HG02763 (cell line): Measurements from ENCODE around the gene SIX2.
"Not testable (repeated sequence)": the region's sequence is repeated elsewhere in the genome, so short reads cannot be mapped to it uniquely, and the experiment has no call there.

Experiments used
- ATAC-seq: cut with Tn5 transposase; IDR thresholded peaks from one replicate; pipeline ENCODE4 v1.9.1; 2021; ENCODE audit warnings: mild to moderate bottlenecking, moderate library complexity; ENCODE audit not compliant: unreplicated experiment

SIX2 gene

DNA sequence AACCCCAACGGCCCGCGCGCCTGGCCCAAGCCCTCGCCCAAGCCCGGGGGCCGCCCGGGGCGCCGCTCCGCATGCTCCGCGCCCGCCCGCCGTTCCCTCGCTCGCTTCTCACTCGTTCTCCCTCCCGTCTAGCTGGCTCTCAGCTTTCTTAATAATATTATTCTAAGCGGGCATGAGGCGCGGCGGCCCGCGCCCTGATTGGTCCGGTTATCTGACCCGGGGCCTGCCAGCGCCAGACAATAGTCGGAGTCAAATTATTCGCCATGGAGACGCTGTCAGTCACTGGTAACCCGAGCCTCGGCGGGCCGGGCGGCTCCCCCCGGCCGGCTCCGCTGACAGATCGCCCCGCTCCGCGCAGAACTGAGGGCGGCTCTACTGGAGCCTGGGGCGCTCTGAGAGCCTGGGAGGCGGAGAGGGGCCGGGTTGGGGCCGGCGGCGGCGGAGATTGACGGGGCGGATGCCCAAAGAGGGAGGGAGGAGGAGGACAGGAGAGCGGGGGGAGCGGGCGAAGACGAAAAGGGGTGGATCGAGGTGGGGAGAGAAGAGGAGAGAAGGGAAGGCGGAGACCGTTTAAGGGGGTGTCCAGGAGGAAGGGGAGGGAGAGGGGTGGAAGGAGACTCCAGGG lies at the start of gene SIX2:
TSS of gene SIX2 (minus strand) at position 150 of the 625 bp plus-strand sequence. CDS start 342 bp downstream, outside the sequence.
- no peak for ATAC-seq

DNA sequence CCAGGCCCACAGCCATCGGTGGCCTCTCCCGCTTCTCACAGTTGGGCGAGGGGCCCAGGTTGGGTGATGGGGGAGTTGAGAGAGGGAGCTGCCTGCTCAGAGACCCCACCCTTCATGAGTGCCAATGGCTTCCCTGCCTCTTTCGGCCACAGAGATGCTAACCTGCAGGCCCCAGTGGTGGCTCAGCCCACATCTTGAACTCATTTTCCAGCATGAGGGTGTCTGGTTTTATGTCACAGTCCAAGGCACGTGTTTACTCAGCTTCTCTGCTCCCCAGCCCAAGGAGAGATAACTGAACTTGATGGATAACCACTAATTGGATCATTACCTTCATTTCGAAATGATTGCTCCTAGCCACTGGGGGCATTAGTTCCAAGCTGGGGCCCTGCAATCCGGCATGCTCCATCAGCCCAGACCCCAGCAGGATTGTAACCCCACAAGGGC lies 45.9 kb upstream of the SIX2 start:
- ATAC-seq, result no peak

DNA sequence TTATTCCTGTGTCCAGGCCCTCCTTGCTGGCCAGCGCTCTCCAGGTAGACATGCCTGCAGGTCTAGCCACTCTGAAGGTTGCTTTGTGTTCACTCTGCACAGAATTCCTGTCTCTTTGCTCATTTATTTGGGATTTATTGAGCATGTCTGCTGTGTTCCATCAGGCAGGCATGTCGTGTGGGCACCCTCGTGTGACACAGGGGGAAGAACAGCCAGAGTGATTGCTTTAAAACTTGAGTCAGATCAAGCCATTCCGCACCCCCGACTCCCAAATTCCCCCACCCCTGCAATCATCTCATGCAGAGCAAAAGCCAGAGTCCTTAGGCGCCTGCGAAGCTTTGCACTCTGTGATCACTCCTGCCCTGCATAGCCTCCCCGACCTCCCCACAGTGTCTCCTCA lies 44.7 kb upstream of the SIX2 start:
- no peak for ATAC-seq

DNA sequence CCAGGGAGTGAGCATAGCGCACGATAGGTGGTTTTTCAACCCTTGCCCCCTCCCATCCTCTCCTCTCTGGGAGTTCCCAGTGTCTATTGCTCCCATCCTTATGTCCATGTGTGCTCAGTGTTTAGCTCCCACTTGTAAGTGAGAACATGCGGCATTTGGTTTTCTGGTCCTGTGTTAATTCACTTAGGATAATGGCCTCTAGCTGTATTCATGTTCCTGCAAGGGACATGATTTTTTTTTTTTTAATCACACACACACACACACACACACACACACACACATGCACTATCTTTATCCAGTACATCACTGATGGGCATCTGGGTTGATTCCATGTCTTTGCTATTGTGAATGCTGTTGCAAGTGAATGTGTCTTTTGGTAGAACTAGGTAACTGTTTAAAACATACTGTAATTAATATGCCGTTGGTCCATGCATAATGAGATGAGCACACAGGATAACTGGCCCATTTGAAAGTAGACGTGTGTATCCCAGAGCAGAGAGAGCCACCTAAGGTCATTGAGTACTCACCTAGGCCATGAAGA lies 43.2 kb upstream of the SIX2 start:
- ATAC-seq, result no peak

DNA sequence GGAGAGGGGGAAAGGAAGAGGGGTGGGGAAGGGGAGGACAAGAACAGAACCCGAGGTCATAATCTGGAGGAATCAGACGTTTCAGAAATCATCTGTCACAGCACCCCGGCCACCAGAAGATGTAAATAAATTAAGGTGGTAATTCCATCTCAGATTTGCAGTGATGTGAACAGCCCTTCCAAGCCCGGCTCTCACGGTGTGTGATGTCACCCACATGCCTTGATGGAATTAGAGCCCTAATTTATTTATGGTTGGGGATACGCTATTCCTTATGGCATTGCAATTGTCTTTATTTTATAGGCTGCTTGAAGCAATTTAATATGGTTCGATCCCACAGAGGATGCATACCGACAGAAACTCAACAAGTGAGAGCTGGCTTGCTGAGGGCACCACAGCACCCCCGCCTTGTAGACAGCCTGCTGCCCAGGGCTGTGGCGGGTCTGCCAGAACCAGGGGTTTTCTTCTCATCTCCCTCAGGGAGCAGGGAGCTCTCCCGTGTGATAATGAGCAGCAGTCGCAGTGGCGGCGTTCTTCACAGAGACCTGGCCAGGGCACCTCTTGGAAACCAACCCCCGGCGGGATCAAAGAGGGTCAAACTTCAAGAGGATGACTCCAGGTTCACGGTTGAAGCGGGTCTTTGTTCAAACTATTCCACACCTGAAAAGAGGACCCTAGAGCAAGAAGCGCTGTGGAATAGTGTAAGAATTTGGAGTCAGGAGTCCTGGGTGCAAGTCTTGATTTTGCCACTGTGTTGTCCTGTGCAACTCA lies 40.5 kb upstream of the SIX2 start:
- no peak for ATAC-seq

DNA sequence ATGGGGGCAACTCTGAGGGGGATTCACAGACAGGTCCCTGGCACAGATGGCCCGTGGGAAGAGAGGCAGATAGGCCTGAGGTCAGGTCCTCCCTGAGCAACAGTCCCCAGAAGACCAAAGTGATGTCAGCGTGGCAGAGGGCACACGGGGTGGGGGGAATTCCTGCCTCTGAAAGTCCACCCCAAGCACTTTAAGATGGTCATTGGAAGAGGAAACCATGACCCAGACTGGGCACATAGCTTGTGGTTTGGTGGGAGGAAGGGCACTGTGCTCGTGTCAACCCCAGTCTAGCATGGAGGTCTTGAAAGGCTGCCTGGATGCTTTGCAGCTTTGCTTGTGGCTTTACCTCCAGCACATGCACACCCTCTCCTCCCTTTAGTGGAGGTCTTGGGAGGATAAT lies 38.0 kb upstream of the SIX2 start:
- no peak for ATAC-seq

DNA sequence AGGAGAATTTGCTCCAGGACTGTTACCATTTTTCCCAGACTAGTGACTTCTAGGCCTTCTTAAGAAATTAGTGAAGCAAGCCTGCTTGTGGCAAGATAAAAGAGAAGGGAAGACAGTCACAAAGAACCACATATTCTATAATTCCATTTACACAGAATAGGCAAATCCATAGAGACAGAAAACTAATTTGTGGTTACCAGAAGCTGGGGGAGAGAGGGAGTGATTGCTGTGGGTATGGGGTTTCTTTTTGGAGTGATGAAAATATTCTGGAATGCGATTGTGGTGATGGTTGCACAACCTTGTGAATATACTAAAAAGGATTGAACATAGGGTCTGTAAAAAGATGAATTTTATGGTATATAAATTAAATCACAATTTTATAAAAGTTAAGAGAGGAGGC lies 37.5 kb upstream of the SIX2 start:
- ATAC-seq, result no peak

DNA sequence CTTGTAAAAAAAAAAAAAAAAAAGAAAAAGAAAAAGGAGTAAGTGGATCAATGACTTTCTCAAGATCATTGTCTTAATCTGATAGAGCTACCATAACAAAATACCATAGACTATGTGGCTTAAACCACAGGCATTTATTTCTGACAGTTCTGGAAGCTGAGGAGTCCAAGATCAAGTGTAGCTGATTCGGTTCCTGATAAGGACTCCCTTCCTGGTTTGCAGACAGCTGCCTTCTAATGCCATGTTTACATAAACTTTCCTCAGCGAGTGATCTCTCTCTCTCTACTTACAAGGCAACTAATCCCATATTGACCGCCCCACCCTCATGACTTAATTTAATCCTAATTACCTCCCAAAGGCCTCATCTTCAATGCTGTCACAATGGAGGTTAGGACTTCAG lies 36.5 kb upstream of the SIX2 start:
- ATAC-seq, result no peak

DNA sequence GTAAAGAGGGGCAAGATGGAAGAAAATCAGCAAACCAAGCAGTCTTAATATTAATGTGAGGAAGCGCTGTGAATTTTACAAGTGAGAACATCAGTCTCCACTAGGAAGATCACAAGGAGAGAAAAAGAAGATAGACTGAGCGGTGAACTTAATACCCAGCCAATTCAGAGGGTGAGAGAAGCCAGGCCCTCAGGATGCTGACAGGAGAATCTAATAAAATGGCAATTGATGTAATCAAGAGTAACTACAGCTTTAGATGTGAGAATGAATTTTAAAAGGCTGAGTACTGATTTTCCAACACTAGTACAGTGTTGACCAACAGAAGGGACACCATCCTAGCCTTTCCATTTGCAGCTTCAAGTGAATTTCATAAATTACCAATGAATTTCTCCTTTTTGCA lies 35.7 kb upstream of the SIX2 start:
- no peak for ATAC-seq

DNA sequence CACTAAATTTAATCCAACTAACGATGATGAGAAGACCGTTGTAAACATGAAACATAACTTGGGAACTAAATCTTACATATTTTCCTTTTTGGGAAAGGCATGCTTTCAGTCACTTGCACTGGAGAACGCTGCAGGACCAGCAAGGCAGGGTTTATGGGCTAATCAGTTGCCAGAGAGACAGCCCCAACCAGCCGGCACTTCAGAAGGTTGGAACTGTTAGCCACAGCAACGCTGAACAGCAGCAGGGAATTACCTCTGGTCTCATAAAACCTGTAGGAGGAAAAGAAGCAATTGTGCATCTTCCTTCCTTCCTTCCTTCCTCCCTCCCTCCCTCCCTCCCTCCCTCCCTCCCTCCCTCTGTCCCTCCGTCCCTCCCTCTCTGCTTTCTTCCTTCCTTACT lies 33.9 kb upstream of the SIX2 start:
- no peak for ATAC-seq

DNA sequence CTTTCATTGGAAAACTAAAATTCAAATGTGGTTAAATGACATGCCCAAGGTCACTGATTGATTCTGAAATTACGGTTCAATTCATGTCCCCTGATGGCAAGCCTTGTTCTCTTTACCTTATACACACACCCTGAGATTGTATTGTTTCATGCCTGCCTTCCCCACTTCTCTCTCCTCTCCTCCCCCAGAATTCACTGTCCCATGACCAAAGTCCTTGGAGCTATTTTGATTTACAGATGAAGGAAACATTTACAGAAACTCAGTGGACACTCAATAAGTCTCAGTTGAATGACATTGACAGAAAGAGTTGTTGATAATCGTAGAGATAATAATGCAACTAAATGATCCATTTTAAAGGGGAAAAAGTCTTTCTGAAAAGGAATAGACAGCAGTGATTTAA lies 33.1 kb upstream of the SIX2 start:
- ATAC-seq, result no peak

DNA sequence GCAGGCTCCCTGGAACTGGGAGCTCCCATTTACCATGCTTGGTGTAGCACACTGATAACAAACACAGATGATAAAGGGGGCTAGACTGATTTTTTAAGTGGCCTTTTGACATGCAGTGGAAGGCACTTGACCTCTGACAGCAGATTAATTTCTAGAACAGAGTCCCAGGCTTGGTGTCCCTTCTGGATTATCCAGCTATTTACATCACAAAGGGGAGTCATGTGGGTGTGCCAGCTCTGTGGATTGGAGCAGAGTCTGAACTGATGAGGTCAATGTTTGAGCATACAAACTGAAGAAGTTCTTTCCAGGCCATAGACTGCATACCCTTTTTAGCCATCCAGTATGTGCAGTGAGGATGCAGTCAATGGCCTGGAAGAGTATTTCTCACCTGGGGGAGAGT lies 31.5 kb upstream of the SIX2 start:
- ATAC-seq, result no peak

DNA sequence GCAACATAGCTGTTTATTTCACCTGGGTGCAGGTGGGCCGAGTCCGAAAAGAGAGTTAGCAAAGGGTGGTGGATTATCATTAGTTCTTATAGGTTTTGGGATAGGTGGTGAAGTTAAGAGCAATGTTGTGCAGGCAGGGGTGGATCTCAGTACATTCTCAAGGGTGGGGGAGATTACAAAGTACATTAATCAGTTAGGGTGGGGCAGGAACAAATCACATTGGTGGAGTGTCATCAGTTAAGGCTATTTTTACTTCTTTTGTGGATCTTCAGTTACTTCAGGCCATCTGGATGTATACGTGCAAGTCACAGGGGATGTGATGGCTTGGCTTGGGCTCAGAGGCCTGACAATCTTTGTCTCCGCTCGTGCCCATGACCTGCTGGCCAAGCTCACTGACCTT lies 30.6 kb upstream of the SIX2 start:
- not testable (repeated sequence) for ATAC-seq

DNA sequence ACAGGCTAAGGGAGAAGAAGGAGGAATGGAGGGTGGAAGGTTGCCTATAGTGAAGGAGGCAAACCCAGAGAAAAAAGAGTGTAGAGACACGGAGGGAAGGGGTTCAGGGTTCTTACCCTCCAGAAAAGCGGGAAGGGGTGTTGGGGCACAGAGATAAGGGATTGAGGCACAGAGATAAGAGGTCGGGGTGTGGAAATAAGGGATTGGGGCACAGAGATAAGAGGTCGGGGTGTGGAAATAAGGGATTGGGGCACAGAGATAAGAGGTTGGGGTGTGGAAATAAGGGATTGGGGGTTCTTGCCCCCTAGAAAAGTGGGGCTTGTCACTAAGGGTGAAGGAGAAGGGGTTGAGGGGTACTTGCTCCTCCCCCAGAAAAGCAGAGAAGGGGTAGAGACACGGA lies 29.6 kb upstream of the SIX2 start:
- not testable (repeated sequence) for ATAC-seq

DNA sequence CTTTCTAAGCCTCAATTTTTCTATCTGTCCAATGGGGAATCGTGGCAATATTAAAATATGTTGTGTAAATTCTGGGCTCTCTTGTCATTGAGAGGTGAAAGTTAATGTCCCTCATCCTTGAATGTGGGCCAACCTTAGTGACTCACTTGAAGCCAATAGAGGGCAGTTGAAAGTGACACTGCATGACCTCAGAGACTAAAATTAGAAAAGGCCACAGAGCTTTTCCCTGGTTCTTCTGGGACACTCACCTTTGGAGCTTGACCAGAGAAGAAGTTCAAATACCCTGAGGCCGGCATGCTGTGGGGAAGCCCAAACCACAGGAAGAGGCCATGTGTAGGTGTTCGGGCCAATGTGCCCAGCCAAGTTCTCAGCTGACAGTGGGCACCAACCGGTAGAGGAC lies 24.1 kb upstream of the SIX2 start:
- no peak for ATAC-seq

DNA sequence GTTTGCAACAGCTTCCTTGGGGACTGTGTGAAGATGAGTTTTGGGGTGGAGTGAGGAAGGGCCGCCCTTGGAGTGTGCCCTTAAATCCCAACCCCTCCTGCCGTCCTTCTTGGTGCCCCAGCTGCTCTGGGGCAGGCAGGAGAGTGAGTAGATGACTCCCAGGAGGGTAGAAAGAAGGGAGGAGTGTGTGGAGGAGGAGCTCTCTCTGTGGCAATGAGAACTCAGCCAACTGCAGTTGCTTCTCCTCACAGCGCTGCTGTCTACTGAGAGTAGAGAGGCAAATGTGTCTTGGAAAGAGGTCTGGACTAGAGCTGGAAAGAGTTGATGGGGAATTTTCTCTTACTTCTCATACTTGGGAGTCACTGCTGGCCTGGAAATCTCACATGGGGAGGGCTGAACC lies 21.8 kb upstream of the SIX2 start:
- ATAC-seq, result no peak

DNA sequence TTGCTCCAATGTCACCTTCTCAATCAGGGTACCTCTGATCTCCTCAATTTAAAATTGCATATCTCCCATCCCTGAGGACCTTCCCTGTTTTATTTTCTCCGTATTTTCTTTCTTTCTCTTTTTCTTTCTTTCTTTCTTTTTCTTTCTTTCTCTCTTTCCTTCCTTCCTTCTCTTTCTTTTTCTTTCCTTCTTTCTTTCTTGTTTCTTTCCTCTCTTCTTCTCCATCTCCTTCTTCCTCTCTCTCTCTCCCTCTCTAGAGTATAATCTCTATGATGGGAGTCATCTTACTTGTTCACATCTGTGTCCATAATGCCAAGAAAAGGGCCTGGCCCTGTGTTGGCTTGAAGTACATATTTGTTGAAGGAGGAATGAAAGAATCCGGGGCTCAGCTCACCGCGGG lies 21.3 kb upstream of the SIX2 start:
- ATAC-seq, result no peak

DNA sequence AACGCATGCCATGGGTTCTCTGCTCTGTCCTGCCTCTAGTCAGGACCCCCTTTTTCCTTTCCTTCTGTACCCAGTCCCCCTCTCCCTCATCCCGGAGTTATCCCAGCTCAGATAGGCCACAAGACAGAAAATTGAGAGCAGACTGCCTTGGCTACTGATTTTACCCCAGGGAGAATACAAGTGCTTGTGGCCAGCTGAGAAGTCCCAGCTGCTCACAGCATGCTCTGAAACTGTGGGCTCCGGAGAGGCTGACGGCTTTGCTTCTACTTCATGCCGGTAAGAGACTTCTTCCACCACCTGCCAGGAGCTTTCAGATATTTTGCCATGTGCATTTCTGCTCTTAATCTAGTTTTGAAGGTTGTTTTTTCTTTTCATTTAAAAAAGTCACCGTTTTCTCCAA lies 20.0 kb upstream of the SIX2 start:
- ATAC-seq, result no peak

DNA sequence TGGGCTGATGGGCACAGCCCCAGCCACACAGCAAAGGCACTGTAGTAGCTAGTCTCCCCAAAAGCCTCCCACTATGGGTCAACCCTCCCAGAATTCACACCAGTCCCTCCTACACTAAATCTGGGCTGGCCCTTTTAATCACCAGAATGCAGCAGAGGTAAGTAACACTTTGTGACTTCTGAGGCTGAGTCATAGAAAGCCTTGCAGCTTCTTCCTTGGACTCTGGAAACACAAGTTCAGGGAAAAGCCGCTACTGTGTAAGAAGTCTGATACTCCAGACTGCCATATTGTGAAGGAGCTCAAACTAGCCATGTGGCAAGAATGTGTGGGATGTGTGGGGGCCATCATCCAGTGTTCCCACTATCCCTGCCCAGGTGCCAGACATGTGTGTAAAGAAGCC lies 19.0 kb upstream of the SIX2 start:
- no peak for ATAC-seq

DNA sequence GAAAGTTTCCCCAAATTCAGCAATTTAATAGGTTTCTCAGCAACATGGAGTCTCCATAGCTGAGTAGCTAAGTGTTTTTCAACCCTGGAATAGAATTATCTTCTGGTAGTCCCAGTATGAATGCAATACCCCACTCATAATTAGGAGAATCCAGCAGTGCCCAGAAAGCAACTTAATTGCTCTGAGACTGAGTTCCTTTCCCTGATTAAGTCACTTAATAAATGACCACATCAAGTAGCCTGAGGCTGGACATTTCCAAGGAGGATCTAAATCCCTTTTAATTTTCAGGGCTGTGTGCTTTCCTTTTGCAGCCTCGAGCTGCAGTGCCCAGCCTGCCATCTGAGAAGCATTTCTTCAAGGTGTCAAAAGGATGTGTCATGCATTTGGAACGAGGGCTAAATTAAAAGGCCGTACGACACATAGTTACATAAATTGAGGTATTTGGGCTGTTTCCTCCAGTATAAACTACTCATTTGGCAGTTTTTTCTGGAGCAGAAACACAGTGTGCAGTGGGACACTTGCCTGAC lies 17.7 kb upstream of the SIX2 start:
- ATAC-seq, result no peak

DNA sequence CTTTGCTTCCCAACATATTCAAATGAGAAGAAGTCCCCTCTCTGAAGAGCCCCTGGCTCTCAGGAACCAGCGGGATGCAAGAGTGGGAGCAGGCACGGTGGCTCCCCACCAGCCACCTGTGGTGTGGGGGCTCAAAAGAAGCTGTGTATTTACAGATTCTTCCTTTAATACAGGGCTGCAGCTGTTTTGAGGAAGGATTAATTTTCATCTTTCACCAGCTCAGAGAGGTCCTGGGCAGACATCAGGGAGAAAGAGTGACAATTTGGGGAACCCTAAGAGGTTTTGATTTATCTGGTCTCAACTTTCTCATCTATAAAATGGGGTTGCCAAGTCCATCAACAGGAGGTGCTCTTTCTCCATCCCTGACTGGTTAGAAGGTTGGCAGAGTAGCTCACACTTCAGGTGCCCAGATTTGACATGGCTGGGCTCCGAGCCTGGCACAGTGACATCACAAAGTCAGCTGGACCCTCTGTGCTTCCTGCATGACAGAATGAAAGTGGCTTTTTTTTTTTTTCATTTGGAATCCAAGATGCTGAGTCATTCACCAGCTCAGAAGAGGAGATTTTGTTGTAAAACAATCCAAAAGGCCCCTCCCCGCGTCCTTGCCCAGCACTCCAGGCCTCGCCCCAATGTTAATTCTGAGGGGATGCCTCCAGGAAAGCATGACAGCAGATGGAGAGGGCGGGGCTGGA lies 15.5 kb upstream of the SIX2 start:
- no peak for ATAC-seq

DNA sequence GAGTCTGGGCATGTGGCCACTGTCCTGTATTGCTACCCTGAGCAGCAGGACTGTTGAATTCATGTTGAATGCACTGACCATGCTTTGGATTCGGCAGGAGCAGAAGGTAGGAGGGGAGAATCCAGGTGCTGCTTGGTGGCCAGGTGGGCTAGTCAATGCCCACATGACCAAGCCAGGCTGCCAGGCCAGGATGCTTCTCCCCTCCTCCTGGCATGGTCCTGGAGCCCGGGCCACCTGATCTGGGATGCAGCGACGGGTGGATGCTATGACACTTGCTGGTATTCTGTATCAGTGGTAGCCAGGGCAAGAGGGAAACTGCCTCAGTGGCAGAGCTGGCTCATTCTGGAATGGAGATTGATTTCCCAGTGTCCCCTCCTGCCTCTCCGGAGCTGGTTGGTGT lies 14.8 kb upstream of the SIX2 start:
- ATAC-seq, result no peak
